Suppressor macrophage treated with lipopolysaccharide for 4 hours (primary cell): Measurements from ENCODE around the gene MYRF.
A peak's percentile ranks its signal among the peaks of the same experiment; 100 is the strongest.

Experiments used
- DNase-seq: peaks from one replicate; pipeline ENCODE4 v3.0.0-alpha.2; 2020

Gene MYRF

DNA sequence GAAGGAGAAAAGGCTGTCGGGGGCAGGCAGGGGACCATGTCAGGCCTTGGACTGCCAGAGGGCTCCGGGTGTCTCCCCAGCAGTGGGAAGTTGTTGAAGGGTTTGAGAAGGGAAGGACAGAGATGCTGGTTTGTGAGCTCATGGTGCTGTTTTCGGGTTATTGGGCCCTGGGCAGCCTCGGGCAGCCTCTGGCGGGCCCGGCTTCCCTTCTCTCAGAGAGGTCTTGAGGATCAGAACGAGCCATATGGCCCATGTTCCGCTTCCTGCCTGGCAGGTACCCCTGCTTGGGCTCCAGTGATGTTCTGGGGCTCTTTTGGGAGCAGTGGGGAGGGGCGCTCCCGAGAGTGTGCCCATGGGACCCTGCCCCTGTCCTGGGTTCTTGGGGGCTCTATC is 9.8 kb downstream of the MYRF start:
- no peak for DNase-seq

DNA sequence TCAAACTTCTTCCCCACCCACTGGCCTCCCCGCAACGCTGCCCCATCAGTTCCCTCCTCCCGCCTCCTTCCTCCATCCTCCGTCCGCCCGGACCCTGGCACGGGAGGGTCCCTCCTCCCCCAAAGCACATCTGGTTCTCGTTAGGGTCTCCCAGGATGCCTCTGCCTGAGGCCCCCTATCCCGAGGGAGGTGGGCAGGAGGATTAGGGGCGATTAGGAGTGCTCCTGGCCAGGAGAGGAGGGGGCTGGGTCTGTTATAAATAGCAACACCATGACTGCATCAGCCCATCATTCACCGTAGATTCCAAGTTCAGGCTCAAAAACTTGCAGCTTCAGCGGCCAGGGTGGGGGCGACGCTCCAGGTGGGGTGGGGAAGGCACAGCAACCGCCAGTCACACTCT is 10.4 kb downstream of the MYRF start:
- no peak for DNase-seq

DNA sequence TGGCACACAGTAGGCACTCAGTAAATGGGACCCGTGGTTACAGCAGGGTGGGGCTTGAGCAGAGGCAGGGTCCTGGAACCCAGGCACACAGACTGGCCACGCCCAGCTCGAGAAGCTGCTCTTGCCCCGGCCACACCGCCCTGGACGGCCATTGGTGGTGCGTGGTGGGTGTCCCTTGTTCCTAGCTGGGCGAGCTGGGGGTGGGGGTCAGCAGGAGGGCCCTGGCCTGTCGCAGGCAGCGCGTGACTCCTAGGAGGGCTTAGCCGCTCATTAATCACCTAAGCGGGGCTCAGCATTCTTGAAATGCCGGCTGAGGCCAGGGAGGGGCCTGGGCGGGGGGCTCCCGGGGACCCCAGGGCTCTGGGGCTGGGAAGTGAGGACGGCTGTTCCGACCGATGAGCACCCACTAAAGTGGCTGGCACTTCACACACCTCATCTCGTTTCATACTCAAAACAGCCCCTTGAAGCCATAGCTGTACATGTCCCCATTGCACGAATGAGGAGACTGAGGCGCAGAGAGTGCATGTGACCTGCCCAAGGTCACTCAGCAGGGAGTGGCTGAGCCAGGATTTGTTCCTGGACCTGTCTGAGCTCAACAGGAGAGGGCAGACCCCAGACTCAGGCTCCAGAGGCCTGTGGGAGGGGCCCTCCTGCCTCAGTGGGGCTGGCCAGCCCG is 11.6 kb downstream of the MYRF start:
- DNase-seq, result no peak

DNA sequence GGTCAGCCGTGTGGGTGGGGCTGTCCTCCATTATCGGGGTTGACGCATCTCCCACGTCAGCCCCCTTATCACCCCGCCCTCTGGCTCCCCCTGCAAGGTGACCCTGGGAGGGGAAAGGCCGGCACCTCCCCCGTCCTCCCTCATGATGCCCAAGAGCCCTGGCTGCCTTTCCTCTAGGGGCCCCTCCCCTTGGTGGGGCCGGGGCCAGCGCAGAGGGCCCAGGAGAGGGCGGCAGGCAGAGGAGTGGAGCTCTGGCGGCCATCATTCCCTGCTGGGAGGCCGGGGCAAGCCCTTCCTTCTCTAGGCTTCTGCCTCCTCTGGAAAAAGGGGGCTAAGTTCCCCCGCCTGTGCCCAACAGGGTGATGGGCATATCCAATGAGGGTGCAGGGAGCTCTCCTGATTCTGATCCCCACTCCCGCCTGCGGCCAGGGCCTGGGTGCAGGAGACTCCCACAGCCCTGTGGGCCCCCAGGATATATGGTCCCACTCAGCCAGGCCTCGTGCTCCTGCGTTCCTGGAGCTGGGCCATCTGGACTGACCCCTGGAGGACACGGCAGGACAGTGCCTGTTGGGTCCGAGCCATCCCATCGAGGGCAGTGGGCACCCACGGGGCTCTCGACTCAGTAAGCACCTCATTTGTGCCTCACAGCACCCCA is 12.3 kb downstream of the MYRF start:
- no peak for DNase-seq

DNA sequence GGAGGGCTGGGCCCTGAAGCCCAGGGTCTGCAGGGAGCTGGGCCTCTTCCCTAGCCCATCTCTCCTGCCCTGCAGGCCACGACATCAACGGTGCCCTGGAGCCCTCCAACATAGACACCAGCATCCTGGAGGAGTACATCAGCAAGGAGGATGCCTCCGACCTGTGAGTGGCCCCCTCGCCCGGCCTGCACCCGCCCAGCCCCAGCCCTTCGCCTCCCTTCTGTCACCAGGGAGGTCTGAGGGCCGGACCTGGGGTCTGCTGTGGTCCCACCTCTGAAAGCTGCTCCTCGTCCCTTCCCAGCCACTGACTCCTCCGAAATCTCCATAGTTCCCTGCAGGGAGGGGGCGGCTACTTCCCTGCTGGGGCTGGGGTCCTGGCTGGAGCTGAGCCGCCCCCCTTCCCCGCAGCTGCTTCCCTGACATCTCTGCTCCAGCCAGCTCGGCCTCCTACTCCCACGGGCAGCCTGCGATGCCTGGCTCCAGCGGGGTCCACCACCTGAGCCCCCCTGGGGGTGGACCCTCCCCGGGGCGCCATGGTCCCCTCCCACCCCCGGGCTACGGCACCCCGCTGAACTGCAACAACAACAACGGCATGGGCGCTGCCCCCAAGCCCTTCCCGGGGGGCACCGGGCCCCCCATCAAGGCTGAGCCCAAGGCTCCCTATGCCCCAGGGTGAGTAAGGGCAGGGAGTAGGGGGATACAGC is 13.3 kb downstream of the MYRF start:
- DNase-seq, result no peak

DNA sequence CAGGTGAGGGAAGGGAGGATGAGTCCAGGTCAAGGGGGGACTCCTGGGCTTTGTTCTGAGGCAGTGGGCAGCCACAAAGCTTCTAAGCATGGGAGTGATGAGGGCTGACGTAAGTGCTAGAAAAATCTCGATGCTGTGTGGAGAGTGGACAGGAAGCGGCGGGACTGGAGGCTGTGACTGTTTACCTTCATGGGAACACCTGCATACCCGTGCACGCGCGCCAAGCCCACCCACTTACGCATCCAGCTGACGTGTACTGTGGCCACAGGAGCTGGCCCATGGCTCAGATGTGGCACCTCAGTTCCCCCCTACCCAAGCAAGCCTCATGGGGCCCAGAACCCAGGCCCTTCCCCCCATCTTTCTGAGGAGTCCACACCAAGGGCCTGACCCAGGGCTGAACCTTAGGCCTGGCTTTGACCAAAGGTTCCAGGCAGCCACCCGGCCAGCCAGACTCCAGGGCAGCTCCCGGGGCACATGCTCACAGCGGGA is 14.0 kb downstream of the MYRF start:
- no peak for DNase-seq

DNA sequence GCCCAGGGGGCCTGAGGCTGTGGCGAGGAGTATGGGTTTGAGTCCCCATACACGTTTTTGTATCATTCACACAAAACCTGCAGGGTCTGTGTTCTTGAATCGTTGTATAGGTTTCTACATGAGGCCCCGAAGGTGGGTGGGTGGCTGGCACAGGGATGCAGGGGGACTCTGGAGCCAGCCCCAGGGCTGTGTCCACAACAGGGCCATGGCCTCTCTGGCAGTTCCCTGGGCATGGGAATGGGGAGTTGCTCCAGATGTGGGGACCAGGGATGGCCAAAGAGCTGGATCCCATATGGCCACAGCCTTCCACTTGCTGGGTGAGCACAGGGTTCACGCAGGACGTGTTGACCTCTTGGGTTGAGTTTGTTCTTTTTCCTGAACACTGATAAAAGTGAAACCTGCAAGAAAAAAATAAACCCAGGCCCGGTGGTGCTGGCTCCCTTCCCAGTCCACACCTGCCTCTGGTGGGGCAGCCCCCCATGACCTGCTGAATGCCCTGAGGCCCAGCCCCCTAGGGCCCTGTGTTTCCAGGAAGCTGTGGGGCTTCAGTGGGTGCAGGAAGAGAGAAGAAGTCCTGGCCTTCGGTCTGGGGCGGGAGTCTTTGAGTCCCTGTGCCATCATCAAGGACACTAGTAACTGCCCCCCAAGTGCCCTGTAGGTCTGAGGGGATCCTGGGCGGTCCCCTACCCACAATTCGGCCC is 16.1 kb downstream of the MYRF start:
- DNase-seq, result no peak

DNA sequence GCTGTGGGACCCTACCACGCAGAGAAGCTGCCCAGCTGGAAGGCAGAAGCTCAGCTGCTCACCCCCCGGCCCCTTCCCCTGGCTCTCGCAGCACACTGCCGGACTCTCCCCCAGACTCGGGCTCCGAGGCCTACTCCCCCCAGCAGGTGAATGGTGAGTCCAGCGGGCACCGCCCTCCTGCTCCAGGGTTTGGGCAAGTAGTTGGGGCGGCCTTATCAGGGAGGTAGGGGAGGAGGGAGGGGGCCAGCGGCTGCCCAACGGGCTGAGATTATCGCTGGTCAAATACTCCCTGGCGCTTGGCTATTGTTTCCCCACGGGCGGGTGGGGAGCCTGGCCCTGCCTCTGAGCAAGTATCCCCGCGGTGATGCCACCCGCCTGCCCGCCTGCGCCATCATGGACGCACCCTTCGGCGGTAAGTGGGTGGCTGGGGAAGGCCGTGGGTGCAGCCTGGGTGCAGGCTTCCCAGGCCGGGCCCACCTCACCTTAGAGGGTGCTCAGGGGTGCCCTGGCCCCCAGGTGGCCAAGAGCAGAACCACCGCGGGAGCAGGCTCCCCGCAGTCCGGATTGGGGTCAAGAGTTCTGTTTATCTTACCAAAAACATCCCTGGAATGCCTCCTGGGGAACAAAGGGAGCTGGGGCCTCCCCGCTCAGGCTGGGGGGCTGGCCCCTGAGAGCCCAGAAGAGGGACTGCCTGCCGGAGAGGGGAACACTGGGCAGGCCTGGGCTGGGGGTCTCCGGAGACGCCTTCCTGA is 16.9 kb downstream of the MYRF start:
- no peak for DNase-seq

DNA sequence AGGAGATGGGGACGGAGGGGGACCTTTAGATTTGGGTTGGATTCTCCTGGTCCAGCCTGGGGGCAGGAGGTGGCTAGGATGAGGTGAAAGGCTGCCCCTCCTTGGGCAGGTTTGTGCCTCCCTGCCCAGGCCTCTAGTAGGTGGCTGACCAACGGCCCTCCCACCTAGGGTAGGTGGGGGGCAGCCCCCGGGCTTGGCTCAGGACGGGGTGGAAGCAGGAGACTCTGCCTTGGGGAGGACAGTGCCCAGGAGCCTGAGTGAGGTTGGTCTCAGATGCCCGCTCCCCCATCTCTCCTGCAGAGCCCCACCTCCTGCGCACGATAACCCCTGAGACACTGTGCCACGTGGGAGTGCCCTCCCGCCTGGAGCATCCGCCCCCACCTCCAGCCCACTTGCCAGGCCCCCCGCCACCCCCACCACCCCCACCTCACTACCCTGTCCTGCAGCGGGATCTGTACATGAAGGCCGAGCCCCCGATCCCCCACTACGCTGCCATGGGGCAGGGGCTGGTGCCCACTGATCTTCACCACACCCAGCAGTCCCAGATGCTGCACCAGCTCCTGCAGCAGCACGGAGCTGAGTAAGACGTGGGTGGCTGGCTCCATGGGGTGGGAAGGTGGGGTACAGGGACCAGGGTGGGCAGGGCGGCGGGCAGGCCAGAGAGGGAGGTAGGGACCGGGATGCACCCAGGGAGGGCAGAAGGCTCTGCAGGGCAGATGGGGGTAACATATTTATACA is 17.7 kb downstream of the MYRF start:
- DNase-seq, result no peak

DNA sequence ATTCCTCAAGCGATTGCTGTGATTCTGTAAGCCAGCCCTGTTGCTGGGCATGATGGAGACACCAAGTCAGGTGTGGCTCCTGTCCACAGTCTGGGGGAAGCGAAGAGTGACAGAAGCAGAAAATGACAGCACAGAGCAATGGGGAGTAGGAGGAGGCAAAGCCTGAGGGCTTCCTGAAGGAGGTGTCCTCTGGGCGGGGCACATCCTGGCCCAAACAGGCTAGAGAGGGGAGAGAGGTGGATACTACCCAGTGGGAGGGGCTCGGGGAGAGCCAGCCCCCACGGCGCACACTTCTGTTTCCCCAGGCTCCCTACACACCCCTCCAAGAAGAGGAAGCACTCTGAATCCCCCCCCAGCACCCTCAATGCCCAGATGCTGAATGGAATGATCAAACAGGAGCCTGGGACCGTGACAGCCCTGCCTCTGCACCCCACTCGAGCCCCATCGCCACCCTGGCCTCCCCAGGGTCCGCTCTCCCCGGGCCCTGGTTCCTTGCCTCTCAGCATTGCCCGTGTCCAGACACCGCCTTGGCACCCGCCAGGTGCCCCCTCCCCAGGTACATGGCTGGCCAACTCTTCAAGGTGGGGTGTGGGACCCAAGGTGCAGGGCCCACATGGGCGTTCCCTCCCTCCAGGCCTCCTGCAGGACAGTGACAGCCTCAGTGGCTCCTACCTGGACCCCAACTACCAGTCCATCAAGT is 18.9 kb downstream of the MYRF start:
- DNase-seq, result no peak

DNA sequence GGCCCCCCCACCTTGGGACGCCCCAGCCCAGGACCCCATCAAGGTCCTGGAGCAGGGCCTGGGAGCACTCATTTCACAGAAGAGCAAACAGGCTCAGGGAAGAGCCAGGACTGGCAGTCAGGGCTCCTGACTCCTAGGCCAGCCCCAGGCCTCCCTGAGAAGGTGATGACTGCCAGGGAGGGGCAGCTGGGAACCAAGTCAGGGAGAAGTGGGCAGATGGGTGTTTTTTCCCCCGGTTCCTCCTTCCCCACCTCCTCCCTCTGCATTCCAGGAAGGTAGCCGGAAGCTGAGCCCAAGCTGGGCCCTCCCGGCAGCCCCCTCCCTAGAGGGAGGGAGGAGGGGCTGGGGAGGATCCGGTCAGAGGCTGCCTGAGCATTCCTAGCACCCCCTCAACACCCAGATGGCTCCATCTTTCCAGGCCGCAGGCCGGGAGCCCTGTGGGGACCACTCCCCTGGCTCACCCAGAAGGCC is 19.6 kb downstream of the MYRF start:
- DNase-seq, result no peak

DNA sequence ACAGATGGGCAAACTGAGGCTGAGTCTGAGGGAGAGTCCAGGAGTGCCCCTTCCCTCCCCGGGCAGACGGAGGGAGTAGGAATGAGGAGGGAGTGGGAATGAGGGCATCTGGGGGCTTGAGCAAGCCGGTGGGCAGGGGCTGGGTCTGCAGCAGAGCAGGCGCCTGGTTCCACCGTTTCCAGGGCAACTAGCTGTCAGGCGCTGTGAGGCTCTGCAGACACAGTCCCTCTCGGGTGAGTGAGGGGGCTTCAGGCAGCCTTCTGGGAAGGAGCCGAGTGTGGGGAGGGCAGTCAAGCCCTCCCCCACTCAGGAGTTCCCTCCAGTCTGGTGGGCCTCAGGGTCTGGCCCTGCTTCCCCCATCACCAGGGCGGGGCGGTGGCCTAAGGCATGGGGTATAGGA is 20.9 kb downstream of the MYRF start:
- no peak for DNase-seq

DNA sequence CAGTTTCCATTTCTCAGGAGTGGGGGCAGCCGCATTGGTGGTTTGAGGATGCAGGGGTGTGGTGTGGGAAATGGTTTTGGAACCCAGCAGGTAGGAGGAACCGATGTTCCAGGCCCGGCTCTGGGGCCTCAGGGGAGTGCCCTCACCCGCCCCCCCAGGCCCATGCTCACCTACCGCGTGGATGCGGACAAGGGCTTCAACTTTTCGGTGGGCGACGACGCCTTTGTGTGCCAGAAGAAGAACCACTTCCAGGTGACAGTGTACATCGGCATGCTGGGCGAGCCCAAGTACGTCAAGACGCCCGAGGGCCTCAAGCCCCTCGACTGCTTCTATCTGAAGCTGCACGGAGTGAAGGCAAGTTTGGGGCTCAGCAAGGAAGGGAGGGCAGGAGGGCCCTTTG is 21.4 kb downstream of the MYRF start:
- no peak for DNase-seq

DNA sequence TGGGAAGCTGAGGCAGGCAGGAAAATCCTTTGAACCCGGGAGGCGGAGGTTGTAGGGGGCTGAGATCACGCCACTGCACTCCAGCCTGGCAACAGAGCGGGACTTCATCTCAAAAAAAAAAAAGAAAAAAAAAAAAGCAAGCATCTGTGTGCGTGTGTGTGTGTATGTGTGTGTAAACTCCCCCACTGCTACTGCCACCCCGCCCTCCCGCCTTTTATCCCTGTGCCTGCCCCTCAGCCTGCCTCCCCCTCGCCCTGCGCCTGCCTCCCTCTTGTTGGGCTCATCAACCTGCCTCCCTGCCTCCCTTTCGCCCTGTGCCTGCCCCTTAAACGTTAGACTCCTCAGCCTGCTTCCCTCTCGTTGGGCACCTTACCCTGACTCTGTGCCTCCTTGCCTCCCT is 22.0 kb downstream of the MYRF start:
- DNase-seq, result no peak

DNA sequence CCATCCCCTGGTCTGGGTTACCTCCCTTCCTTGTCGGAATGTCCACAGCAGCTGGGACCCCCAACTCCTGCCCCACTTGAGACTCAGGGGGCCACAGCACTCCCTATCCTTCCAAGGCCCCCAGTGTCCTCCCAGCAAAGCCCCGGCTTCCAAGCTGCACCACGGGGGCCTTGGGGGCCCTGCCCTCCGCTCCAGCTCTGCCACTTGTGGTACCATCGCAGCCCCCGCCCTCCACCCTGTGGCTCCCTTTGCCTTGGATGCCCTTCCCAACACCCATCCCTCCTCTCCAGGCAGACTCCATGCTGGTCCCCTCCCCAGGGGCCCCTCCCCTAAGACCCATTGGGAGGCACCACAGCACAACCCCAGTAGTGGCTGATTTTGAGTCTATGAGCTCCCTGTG is 22.7 kb downstream of the MYRF start:
- no peak for DNase-seq

DNA sequence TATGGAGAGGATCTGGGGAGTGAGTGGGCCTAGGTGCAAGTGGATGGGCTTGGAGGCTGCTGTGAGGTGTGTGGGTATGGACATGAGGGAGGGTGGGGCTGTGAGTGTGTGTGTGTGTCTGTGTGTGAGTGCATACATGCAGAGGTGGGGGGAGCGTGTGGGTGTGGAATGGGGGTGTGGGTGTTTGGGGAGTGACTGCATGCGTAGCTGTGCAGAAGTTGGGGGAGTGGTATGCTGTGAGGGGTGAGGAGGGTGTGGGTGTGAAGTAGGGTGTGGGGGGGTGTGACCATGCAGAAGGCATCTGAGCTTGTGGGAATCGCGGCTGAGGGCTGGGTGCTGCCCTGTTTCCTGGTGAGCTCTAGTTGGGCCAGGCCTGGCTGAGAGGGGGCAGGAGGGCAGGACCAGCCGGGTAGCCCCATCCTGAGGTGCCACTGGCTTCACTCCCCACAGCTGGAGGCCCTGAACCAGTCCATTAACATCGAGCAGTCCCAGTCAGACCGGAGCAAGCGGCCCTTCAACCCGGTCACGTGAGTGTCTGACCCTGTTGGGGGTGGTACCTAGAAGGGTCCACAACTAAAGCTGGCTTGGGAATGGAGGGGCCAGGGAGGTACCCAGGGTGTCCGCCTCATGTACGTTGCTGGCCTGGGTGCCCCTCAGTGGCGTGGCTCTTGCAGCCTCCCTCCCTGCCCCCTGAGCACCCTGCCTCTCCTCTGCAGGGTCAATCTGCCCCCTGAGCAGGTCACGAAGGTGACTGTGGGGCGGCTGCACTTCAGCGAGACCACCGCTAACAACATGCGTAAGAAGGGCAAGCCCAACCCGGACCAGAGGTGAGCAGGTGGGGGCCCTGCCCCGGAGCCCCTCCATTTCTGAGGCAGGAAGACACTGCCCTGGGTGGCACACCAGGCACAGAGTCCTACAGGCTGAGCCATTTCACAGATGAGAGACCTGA is 23.4 kb downstream of the MYRF start:
- DNase-seq, result no peak

DNA sequence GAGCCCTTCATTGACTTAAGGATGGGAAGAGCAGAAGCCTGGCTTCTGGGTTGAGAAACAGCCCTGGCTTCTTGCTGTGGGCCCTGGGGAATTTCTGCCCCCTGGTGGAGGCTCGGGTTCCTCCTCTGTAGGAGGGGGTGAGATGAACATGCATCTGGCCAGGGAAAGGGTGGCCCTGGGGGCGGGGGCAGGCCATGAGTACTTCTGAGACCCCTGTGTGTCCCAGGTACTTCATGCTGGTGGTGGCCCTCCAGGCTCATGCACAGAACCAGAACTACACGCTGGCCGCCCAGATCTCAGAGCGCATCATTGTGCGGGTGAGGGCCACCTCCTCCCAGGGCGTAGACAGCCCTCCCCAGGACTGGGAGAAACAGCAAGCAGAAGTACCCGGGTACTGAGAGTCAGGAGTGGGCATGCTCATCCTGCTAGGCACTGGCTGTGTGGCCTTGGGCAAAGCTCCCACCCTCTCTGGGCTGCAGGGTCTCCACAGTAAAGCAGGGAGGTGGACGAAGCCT is 24.2 kb downstream of the MYRF start:
- DNase-seq, result peak; percentile 83

DNA sequence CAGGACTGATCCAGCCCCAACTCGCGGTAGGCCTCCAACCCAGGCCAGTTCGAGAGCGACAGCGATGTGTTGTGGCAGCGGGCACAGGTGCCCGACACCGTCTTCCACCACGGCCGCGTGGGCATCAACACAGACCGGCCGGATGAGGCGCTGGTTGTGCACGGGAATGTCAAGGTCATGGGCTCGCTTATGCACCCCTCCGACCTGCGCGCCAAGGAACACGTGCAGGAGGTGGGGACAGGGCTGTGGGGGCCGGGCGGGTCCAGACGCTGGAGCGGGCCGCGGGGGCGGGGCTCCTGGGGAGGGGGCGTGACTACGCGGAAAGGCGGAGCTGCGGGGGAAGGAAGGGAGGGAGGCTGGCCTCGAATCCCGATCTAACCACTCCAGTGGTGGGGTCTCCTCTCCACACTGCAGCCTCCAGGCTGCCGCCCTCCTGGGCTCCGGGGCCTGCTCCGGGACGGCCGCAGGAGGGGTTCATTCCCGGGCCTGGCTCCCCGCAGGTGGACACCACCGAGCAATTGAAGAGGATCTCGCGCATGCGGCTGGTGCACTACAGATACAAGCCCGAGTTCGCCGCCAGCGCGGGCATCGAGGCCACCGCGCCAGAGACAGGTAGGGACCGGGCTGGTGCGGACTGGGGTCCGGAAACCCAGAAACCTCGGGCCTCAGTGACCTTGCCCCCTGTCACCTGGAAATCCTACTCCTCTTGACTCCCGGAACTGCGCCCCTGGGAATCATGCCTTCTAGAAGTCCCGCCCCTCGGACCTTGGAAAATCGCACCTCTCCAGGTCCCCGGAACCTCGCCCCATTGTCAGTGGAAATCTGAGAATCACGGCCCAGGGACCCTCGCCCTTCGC is 25.0 kb downstream of the MYRF start:
- DNase-seq, result peak; percentile 37

DNA sequence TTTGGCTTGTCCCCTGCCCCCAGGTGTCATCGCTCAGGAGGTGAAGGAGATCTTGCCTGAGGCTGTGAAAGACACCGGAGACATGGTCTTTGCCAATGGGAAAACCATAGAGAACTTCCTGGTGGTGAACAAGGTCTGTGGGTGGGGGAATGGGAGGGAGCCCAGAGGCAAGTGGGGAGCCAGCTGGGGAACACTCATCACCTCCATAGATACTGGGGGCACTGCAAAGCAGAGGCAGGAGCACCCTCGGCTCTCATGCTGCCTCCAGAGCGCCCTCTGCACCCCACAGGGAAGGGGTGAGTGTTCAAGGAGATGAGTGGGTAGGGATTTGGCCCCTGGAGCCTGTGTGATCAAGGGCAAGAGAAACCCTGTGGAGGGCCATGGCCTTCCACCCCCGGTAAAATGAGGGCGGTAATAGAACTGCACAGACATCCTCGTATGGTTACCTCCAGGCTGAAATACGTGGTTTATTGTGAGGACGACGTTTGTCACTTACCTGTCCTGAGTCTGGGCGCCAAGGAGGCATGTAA is 26.0 kb downstream of the MYRF start:
- DNase-seq, result no peak
